OCI-LY3 (cell line): Measurements from ENCODE around the gene PARD3.

ENCODE experiments used
- H2AFZ ChIP-seq: fragments of 200-600, 300-600 bp; shearing (Covaris generic); 2 replicates; pipeline ENCODE4 v1.6.0; 2014; ENCODE audit warnings: antibody characterized with exemption, low read depth, low read length
- H3K27ac ChIP-seq: fragments of 200-600, 300-600 bp; sonication (generic); 2 replicates; pipeline ENCODE4 v1.5.1; 2014; ENCODE audit warnings: mild to moderate bottlenecking, low read length, moderate library complexity, mixed read lengths
- H3K27me3 ChIP-seq: fragments of 200-600, 300-600 bp; sonication (generic); 2 replicates; pipeline ENCODE4 v1.6.1; 2014; ENCODE audit warnings: low read depth, low read length, mixed read lengths
- H3K36me3 ChIP-seq: fragments of 200-600, 300-600 bp; sonication (generic); replicated peaks from 2 replicates; pipeline ENCODE3; 2014; ENCODE audit warnings: low read depth, low read length, mixed read lengths
- H3K4me1 ChIP-seq: fragments of 300-600, 200-600 bp; sonication (generic); 2 replicates; pipeline ENCODE4 v1.6.1; 2014; ENCODE audit warnings: low read length, mixed read lengths
- H3K4me2 ChIP-seq: fragments of 200-600, 300-600 bp; sonication (generic); 2 replicates; pipeline ENCODE4 v1.6.1; 2014; ENCODE audit warnings: low read length, mixed read lengths
- H3K4me3 ChIP-seq: fragments of 300-600, 200-600 bp; sonication (generic); 2 replicates; pipeline ENCODE4 v1.5.1; 2014; ENCODE audit warnings: antibody characterized with exemption, mild to moderate bottlenecking, low read length, moderate library complexity
- H3K79me2 ChIP-seq: fragments of 300-600, 200-600 bp; shearing (Covaris generic); 2 replicates; pipeline ENCODE4 v1.6.1; 2014; ENCODE audit warnings: mild to moderate bottlenecking, low read length, mixed read lengths
- H3K9ac ChIP-seq: fragments of 300-600, 200-600 bp; shearing (Covaris generic); 2 replicates; pipeline ENCODE4 v1.6.0; 2014; ENCODE audit warnings: mild to moderate bottlenecking, low read length, moderate library complexity
- H3K9me3 ChIP-seq: fragments of 200-600, 300-600 bp; shearing (Covaris generic); 2 replicates; pipeline ENCODE4 v1.6.1; 2014; ENCODE audit warnings: low read length, mixed read lengths; ENCODE audit not compliant: insufficient read depth
- H4K20me1 ChIP-seq: fragments of 200-600, 300-600 bp; sonication (generic); 2 replicates; pipeline ENCODE4 v1.6.1; 2016; ENCODE audit warnings: low read length, mixed read lengths; ENCODE audit not compliant: insufficient read depth
- EZH2phosphoT487 ChIP-seq: fragments of 200-600 bp; shearing (Covaris generic); IDR thresholded peaks from 2 replicates; pipeline ENCODE4 v1.6.1; 2018; ENCODE audit warnings: antibody characterized with exemption, mixed run types, low read depth
- TF ChIP-seq, protein P1 (sequence below): fragments of 200-600, 300-600 bp; sonication (generic); IDR thresholded peaks from 2 replicates; pipeline ENCODE4 v1.5.1; 2014; ENCODE audit warnings: antibody characterized with exemption, low read length, low read depth

PARD3 gene

DNA sequence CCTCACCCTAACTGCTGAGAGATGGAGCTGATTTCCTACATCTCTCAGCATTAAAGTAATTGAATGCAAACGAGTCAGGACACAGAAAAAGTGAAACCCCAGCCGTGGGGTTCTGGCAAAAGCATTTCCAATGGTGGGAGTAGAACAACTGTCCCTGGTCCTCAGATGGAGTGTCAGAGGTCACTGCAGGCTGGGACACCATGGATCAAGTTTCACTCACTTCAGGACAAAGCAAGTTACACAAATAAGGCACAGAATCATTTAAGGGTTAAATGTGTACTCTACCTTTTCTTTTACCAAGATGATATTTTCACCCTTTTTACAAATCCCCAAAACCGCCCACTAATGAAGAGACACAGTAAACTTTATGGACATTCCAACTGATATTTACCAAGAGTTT, 607.8 kb downstream of the PARD3 start:
- no peaks in the 10 kb centered on the region for H4K20me1 ChIP-seq
- no peak overlapping the region for H3K4me2 ChIP-seq
- no peak overlapping the region for H2AFZ ChIP-seq
- H3K9ac ChIP-seq = no peak overlapping the region
- no peaks in the 10 kb centered on the region for H3K4me1 ChIP-seq
- H3K36me3 ChIP-seq = no peaks in the 10 kb centered on the region
- H3K4me3 ChIP-seq = no peak overlapping the region
- H3K9me3 ChIP-seq = no peaks in the 10 kb centered on the region
- no peak for TF ChIP-seq EZH2phosphoT487
- TF ChIP-seq, protein P1, sequence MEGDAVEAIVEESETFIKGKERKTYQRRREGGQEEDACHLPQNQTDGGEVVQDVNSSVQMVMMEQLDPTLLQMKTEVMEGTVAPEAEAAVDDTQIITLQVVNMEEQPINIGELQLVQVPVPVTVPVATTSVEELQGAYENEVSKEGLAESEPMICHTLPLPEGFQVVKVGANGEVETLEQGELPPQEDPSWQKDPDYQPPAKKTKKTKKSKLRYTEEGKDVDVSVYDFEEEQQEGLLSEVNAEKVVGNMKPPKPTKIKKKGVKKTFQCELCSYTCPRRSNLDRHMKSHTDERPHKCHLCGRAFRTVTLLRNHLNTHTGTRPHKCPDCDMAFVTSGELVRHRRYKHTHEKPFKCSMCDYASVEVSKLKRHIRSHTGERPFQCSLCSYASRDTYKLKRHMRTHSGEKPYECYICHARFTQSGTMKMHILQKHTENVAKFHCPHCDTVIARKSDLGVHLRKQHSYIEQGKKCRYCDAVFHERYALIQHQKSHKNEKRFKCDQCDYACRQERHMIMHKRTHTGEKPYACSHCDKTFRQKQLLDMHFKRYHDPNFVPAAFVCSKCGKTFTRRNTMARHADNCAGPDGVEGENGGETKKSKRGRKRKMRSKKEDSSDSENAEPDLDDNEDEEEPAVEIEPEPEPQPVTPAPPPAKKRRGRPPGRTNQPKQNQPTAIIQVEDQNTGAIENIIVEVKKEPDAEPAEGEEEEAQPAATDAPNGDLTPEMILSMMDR = no peak
- H3K27me3 ChIP-seq = no peaks in the 10 kb centered on the region
- no peaks in the 10 kb centered on the region for H3K79me2 ChIP-seq
- H3K27ac ChIP-seq = no peak overlapping the region

DNA sequence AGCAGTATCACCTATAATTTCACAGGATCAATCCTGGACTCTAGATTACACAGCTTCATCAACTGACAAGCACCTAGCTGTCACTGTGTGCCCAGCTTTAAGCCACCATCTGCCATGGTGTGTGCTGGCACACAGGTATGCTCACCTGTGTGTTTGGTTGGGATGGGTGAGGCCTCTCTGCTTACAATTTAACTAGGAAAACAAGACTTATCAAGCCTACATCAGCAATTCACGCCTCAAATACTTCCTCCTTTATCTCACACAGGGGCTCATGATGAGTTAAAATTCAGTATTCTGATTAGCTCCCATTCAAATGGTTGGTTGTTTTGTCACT, 608.2 kb downstream of the PARD3 start:
- no peaks in the 10 kb centered on the region for H3K27me3 ChIP-seq
- H4K20me1 ChIP-seq = no peaks in the 10 kb centered on the region
- H2AFZ ChIP-seq = no peak overlapping the region
- H3K9me3 ChIP-seq = no peaks in the 10 kb centered on the region
- H3K79me2 ChIP-seq = no peaks in the 10 kb centered on the region
- no peak overlapping the region for H3K4me2 ChIP-seq
- TF ChIP-seq, protein P1 = no peak
- no peak for TF ChIP-seq EZH2phosphoT487
- no peak overlapping the region for H3K27ac ChIP-seq
- H3K36me3 ChIP-seq = no peaks in the 10 kb centered on the region
- H3K4me3 ChIP-seq = no peak overlapping the region
- H3K4me1 ChIP-seq = no peaks in the 10 kb centered on the region
- H3K9ac ChIP-seq = no peak overlapping the region

DNA sequence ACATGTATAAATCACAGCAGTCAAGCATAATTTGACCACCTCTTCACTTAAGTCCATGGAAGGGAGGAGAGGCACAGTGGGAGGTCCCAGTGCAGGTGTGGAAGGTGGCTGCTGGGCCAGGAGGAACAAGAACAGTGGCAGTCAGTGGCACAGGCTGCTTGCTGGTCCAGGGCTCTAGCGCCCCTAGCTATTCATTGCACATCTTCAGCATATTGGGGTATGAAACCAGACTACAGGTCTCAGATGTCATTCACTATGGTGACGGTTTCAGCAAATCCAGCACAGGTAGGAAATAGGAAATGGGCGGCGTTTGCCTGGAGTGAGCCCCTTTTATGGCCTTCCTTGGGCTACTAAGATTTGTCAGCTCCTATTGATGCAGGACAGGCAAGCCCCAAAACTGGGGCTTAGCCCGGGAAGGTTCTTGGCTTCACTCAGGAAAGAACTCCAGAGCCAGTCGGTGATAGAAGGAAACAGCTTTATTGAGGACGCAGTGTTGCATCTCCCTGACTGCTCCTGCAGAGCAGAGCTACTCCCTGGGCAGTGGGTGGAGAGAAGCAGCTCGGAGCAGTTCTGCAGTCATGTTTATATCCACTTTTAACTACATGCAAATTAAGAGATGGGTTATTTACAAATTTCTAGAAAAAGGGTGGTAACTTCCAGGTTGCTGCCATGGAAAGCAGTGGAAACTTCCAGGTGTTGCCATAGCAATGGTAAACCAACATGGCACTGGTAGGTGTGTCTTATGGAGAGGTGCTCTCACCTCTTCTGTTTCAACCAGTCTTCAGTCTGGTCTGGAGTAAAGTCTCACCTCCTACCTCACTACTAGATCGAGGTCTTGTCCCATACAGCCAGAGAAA, 608.8 kb downstream of the PARD3 start:
- no peak overlapping the region for H3K4me3 ChIP-seq
- no peaks in the 10 kb centered on the region for H4K20me1 ChIP-seq
- H3K4me1 ChIP-seq = no peaks in the 10 kb centered on the region
- H3K27ac ChIP-seq = no peak overlapping the region
- no peak overlapping the region for H2AFZ ChIP-seq
- no peaks in the 10 kb centered on the region for H3K79me2 ChIP-seq
- TF ChIP-seq, protein P1 = no peak
- TF ChIP-seq EZH2phosphoT487 = no peak
- H3K9ac ChIP-seq = no peak overlapping the region
- no peaks in the 10 kb centered on the region for H3K36me3 ChIP-seq
- H3K27me3 ChIP-seq = no peaks in the 10 kb centered on the region
- no peak overlapping the region for H3K4me2 ChIP-seq
- no peaks in the 10 kb centered on the region for H3K9me3 ChIP-seq

DNA sequence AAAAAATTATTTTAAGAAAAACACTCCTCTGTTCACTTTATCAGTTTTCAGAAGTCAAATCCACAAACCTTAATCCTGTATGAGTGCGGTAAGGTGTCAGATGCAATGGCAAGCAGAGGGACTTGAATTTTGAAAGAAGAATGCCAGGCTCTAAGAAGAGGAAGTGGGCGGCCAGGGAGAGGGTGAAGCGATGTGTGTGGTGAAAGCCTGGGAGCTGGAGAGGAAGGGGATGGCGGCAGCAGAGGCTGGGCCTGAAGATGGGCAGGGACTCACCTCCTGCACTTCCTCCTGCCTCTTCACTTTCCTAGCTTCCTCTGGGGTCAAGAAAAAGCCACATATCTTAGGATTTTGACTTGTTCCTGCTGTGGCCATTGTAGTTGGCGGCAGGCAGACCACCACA, 609.6 kb downstream of the PARD3 start:
- Histone ChIP-seq H3K4me2 (no peak overlapping the region), H2AFZ (no peak overlapping the region), H3K27me3 (no peaks in the 10 kb centered on the region), H3K4me3 (no peak overlapping the region), H3K27ac (no peak overlapping the region), H4K20me1 (no peaks in the 10 kb centered on the region), H3K79me2 (no peaks in the 10 kb centered on the region), H3K36me3 (no peaks in the 10 kb centered on the region), H3K9ac (no peak overlapping the region), H3K9me3 (no peaks in the 10 kb centered on the region), H3K4me1 (no peaks in the 10 kb centered on the region)
- TF ChIP-seq, protein P1 = no peak
- no peak for TF ChIP-seq EZH2phosphoT487
